GM21423 (cell line): ENCODE data around the gene ANKS1A.
"Not testable (repeated sequence)": the region's sequence is repeated elsewhere in the genome, so short reads cannot be mapped to it uniquely, and the experiment has no call there.

ENCODE experiments used
- ATAC-seq: cut with Tn5 transposase; IDR thresholded peaks from one replicate; pipeline ENCODE4 v1.9.1; 2021; ENCODE audit warnings: mild to moderate bottlenecking, moderate library complexity; ENCODE audit not compliant: unreplicated experiment

The ANKS1A gene, protein sequence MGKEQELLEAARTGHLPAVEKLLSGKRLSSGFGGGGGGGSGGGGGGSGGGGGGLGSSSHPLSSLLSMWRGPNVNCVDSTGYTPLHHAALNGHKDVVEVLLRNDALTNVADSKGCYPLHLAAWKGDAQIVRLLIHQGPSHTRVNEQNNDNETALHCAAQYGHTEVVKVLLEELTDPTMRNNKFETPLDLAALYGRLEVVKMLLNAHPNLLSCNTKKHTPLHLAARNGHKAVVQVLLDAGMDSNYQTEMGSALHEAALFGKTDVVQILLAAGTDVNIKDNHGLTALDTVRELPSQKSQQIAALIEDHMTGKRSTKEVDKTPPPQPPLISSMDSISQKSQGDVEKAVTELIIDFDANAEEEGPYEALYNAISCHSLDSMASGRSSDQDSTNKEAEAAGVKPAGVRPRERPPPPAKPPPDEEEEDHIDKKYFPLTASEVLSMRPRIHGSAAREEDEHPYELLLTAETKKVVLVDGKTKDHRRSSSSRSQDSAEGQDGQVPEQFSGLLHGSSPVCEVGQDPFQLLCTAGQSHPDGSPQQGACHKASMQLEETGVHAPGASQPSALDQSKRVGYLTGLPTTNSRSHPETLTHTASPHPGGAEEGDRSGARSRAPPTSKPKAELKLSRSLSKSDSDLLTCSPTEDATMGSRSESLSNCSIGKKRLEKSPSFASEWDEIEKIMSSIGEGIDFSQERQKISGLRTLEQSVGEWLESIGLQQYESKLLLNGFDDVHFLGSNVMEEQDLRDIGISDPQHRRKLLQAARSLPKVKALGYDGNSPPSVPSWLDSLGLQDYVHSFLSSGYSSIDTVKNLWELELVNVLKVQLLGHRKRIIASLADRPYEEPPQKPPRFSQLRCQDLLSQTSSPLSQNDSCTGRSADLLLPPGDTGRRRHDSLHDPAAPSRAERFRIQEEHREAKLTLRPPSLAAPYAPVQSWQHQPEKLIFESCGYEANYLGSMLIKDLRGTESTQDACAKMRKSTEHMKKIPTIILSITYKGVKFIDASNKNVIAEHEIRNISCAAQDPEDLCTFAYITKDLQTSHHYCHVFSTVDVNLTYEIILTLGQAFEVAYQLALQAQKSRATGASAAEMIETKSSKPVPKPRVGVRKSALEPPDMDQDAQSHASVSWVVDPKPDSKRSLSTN

DNA sequence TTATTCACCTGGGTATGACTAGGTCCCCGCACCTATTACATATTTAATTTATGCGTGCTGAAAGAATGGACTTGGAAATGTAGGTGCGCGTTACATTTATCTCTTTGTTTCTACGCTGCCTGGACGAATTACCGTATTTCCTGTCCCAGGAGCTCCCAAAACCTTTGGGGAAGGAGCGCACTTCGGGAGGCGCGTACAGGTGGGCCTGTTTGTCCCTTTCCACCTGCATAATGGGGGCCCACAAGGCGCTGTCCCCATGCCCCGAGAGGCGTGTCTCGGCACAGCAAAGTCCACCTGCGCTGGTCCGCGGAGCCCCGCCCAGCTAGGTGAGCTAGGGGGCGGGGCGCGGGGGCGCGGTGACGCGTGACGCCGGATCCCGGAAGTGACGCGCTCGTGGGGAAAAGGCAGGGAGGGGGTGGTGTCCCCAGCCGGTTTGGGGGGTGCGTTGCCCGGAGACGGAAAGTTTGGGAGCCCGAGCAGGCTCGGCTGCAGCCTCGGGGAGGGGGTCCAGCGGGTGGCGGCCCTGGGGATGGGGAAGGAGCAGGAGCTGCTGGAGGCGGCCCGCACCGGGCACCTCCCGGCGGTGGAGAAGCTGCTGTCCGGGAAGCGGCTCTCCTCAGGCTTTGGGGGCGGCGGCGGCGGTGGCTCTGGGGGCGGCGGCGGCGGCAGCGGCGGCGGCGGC is at the start of gene ANKS1A:
ANKS1A (plus strand) TSS at position 382 of the 682 bp plus-strand sequence; CDS start at position 530, 148 bp downstream.
- peak; percentile 59 for ATAC-seq

- no peak for ATAC-seq
Measured at GRCh38 chr6:34839666-34840352, 49.2 kb upstream of the ANKS1A start.

DNA sequence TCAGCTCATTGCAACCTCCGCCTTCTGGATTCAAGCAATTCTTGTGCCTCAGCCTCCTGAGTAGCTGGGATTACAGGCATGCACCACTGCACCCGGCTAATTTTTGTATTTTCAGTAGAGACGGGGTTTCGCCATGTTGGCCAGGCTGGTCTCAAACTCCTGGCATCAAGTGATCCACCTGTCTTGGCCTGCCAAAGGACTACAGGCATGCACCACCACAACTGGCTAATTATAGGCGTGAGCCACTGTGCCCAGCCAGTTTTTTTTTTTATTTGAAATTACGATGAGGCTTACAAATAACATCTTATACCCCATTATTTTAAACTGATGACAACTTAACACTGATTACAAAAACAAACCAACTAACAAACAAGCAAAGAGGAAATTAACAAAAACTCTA is 40.0 kb upstream of the ANKS1A start:
- not testable (repeated sequence) for ATAC-seq

DNA sequence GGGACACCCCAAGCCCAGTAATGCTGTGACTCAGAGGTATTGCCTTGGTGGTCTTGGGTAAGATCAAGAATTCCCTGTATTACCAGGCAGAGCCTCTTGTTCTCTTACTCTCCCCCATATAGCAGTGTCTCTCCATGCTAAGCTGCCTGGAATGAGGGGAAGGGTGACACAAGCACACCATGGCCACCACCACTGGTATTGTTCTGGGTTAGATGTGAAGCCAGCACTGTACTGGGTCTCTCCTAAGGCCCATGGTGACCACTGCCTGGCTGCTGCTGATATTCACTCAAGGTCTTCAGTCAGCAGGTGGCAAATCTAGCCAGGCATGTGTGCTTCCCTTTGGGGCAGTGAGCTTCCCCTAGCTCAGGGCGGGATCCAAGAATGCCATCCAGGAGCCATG is 37.7 kb upstream of the ANKS1A start:
- ATAC-seq, result no peak

- ATAC-seq, result no peak
Measured at GRCh38 chr6:34852406-34853085, 36.5 kb upstream of the ANKS1A start.

DNA sequence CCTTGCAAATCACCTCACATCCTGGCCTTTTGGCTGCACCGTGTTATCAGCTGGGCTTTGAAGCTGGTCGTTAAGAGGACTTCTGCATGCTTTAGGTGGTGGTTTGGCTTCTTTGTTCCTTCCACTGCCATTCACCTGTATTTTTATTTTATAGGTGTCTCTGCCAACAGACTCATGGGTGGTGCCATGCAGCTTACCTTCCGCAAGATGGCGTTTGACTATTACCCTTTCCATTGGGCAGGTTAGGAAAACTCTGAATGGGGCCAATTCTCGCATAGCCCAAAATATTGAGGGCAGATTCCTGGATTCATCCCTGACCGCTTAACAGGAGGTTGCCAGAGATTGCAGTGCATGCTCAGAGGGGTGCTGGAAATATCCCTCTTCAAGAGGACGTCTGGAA is 33.6 kb upstream of the ANKS1A start:
- no peak for ATAC-seq

DNA sequence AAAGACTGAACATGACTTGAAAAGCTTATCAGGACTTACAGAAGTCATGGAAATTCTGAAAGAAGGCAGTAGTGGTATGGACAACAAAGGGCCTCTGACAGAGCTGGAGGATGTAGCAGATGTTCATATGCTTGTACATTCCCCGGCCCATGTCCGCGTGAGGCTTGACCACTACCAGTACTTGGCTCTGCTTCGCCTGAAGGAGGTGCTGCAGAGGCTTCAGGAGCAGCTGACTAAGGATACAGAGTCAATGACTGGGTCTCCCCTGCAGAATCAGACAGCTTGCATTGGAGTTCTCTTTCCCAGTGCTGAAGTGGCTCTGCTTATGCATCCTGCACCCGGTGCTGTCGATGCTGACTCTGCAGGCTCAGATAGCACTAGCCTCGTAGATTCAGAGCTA is 30.4 kb upstream of the ANKS1A start:
- no peak for ATAC-seq

GRCh38 chr6:34859951-34860350 is 29.1 kb upstream of the ANKS1A start:
- no peak for ATAC-seq

GRCh38 chr6:34860776-34861175 is 28.3 kb upstream of the ANKS1A start:
- no peak for ATAC-seq

- no peak for ATAC-seq
Measured at GRCh38 chr6:34864007-34864406, 25.0 kb upstream of the ANKS1A start.

DNA sequence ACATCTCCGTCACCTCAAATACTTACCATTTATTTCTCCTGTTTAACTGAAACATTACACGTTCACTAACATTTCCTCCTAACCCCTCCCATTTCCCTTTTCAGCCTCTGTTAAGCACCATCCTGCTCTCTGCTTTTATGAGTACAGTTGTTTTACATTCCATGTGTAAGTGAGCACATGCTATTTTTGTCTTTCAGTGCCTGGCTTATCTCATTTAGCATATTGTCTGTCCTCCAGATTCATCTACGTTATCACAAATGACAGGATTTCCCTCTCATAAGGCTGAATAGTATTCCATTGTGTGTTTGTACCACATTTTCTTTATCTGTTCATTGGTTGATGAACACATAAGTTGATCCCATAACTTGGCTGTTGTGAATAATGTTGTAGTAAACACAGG is 23.9 kb upstream of the ANKS1A start:
- ATAC-seq, result no peak

GRCh38 chr6:34866509-34866908 is 22.5 kb upstream of the ANKS1A start:
- no peak for ATAC-seq

DNA sequence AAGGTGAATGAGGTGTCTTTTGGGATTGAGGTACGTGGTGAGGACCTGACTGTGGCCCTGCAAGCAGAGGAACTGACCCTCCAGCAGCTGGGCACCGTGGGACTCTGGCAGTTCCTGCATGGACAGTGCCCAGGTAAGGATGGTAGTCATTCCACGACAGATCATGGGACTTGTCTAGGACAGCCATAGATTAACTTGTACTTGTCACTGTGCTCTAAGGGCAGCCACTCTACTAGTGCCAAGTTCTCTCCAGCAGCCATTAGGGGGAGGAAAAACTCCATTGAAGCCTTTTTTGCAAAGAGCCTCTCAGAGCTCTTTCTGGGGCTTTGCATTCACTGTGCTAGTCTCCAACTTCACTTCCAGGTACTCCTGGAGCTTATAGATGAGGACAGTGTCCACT is 21.6 kb upstream of the ANKS1A start:
- no peak for ATAC-seq

GRCh38 chr6:34871853-34872252 is 17.2 kb upstream of the ANKS1A start:
- no peak for ATAC-seq

DNA sequence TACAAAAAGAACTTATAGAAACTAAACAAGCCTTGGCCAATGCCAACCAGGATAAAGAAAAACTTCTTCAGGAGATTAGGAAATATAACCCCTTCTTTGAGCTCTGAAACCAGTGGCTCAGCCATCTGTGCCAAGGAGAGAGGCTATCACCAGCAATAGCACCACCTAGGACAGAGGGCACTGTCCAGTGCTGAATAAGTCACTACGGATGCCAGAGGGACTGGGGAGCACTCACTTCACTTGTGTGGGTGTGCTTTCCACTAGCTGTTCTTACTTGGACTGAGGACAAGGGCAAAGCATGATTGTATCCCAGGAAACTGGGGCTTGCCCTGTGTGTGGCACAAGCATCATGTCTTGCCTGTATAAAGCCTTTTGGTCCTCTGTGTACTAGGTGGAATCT is 16.7 kb upstream of the ANKS1A start:
- ATAC-seq, result no peak

GRCh38 chr6:34875292-34876213 is 13.5 kb upstream of the ANKS1A start:
- ATAC-seq, result no peak

- no peak for ATAC-seq
Measured at GRCh38 chr6:34876472-34876871, 12.6 kb upstream of the ANKS1A start.

- ATAC-seq, result no peak
Measured at GRCh38 chr6:34877259-34877658, 11.8 kb upstream of the ANKS1A start.
